Measurements from ENCODE around the gene PSMG3. TPM values are rescaled to one million over a fixed set of nuclear protein-coding genes. Genes with fewer than 3 reads are reported as not detected.

PSMG3 gene
- total RNA-seq, 1 donor from 2014 or later: 34.1 TPM

DNA sequence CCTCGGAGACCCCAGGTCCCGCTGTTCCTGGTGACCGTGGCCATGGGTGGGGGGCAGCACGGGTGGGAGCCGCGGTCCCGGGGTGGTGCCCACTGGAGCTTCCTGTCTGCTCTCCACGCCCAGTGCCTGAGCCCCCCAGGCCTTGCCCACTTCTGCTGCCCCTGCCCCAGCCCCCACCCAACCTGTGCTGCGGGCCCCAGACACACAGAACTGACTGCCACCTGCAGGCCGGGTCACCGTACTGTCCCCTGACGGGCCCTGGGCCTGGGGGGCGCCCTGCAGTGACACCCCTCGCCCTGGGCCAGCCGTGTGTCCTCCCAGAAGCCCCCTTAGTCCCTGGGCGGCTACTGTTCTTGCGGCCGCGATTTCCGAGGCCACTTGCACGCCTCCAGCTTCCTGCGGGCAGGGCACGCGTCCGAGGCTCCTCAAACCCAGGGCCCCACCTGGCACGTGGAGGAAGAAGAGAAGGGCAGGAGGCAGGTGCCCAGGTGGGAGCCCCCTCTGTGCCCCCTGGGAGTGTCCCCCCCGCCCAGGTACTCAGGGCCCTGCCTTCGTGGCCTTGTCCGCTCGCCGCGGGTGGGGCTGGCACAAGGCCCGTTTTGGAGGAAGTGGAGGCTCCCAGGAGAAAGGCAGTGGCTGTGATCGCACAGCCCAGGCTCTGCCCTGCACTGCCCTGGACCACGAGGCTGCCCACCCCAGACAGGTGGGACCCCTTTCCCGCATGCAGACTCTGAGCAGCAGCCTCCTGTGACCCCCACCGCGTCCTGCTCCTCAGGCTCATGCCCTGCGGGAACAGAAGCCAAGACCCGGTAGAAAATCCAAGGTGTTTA, 24.2 kb downstream of the PSMG3 start:
- intact Hi-C loops (cut with DNase I): no loop called here
- Histone ChIP-seq H3K9me3 (no peaks in the 10 kb centered on the region), H3K4me1 (no peaks in the 10 kb centered on the region), H3K27ac (no peak overlapping the region), H3K27me3 (no peaks in the 10 kb centered on the region), H3K36me3 (peaks cover 37 to 47% of the 10 kb centered on the region in 2 donors), H3K4me3 (no peak overlapping the region)
- peak in 1 of 2 donors; percentile 64 for DNase-seq (ENCODE audit: low spot score in 2 of 2)
- TF ChIP-seq, protein P1, sequence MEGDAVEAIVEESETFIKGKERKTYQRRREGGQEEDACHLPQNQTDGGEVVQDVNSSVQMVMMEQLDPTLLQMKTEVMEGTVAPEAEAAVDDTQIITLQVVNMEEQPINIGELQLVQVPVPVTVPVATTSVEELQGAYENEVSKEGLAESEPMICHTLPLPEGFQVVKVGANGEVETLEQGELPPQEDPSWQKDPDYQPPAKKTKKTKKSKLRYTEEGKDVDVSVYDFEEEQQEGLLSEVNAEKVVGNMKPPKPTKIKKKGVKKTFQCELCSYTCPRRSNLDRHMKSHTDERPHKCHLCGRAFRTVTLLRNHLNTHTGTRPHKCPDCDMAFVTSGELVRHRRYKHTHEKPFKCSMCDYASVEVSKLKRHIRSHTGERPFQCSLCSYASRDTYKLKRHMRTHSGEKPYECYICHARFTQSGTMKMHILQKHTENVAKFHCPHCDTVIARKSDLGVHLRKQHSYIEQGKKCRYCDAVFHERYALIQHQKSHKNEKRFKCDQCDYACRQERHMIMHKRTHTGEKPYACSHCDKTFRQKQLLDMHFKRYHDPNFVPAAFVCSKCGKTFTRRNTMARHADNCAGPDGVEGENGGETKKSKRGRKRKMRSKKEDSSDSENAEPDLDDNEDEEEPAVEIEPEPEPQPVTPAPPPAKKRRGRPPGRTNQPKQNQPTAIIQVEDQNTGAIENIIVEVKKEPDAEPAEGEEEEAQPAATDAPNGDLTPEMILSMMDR (IDR thresholded peaks at IDR 0.05): peak in 1 of 3 experiments; percentile 9

GRCh38 chr7:1544896-1545416, 24.9 kb downstream of the PSMG3 start:
- Histone ChIP-seq H3K4me1 (peaks cover 0 to 1% of the 10 kb centered on the region in 2 donors), H3K9me3 (no peaks in the 10 kb centered on the region), H3K27ac (no peak overlapping the region), H3K4me3 (no peak overlapping the region), H3K27me3 (no peaks in the 10 kb centered on the region), H3K36me3 (peaks cover 44 to 54% of the 10 kb centered on the region in 2 donors)
- TF ChIP-seq, protein P1 (IDR thresholded peaks at IDR 0.05): no peak
- no peak for DNase-seq (ENCODE audit: low spot score in 2 of 2)
- intact Hi-C loops (cut with DNase I): no loop called here

DNA sequence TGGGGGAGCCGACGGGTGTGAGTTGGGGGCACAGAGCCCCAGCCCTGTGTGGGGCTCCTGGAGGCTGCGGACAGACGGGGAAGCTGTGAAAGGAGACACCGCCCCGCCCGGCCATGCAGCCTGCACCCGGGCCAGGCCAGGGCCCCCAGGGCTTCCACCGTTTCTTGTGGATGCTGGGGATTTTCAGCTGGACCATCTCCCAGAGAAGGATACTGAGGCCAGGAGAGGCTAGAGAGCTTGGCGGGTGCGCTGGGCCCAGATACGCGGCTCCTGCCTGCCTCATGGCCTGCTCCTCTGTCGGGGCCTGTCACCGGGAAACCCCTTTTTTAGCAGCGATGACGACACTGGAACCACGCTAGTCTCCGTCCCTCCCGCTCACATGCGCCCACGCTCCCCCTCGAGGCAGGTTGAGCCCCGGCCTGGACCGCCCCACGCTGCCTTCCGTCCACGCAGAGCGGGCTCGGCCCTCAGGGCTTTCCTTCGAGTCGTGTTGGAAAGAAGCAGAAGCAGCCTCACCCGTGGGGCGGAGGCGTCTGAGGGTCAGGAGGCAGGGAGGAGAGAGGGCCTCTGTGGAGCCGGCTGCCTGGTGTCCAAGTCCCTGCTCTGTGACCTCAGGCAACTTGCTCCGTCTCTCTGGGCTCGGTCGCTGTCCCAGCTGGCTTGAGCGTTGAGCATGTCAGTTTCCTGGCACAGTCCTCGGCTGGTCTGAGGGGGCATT, 25.5 kb downstream of the PSMG3 start:
- no peak overlapping the region for H3K27ac ChIP-seq
- H3K36me3 ChIP-seq: peaks cover 50 to 60% of the 10 kb centered on the region in 2 donors
- H3K4me3 ChIP-seq: no peak overlapping the region
- TF ChIP-seq, protein P1 (IDR thresholded peaks at IDR 0.05): no peak
- H3K27me3 ChIP-seq: no peaks in the 10 kb centered on the region
- H3K4me1 ChIP-seq: peaks cover 0 to 7% of the 10 kb centered on the region in 2 donors
- intact Hi-C loops (cut with DNase I): no loop called here
- DNase-seq (ENCODE audit: low spot score in 2 of 2): peak in 1 of 2 donors; percentile 65
- H3K9me3 ChIP-seq: no peaks in the 10 kb centered on the region

GRCh38 chr7:1543826-1544177, 26.0 kb downstream of the PSMG3 start:
- Histone ChIP-seq H3K4me1 (peaks cover 1 to 13% of the 10 kb centered on the region in 2 donors), H3K4me3 (no peak overlapping the region), H3K27me3 (no peaks in the 10 kb centered on the region), H3K9me3 (no peaks in the 10 kb centered on the region), H3K27ac (no peak overlapping the region), H3K36me3 (peaks cover 53 to 63% of the 10 kb centered on the region in 2 donors)
- DNase-seq (ENCODE audit: low spot score in 2 of 2): no peak
- intact Hi-C loops (cut with DNase I): no loop called here
- TF ChIP-seq, protein P1 (IDR thresholded peaks at IDR 0.05): no peak

DNA sequence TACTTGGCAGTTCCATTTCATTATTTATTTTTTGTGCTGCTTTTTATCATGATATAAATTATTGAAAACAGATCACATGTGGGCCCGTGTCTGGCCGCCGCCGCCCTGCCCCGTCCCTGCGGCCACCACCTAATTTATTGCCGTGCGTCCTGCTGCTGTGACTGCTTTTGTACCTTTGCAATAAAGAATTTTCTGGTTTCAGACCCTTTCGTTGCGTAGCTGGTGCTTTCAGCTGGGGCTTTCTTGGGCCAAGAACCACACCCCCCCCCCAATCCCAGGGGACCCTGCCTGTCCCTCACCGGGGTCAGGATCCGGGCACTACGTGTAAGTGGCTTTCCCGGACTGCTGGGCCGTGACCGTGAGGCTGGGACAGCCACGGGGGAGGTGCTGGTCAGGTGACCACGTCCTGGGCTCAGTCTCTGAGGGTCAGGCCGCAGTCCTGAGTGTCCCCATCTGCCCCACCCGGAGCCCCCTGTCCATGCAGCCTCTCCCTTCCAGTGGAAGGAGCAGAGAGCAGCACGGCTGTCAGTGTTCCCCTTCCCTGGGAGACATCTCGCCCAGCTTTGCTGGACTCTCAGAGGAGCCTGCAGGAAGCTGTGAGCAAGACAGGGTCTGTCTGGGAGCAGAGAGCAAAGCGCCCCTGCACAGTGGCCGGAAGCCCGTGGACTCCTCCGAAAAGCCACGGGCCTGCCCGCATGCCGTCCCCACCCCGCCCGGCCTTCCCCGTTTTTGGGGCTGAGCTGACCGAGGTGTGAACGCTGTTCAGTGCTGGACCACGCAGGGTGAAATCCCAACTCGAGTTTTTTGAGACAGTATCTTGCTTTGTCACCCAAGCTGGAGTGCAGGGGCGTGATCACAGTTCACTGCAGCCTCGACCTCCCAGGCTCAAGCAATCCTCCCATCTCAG, 26.7 kb downstream of the PSMG3 start:
- peaks cover 53 to 63% of the 10 kb centered on the region in 2 donors for H3K36me3 ChIP-seq
- TF ChIP-seq, protein P1 (IDR thresholded peaks at IDR 0.05): no peak
- H3K4me3 ChIP-seq: no peak overlapping the region
- no peak for DNase-seq (ENCODE audit: low spot score in 2 of 2)
- intact Hi-C loops (cut with DNase I): no loop called here
- H3K9me3 ChIP-seq: no peaks in the 10 kb centered on the region
- peaks cover 8 to 19% of the 10 kb centered on the region in 2 donors for H3K4me1 ChIP-seq
- H3K27me3 ChIP-seq: no peaks in the 10 kb centered on the region
- no peak overlapping the region for H3K27ac ChIP-seq
